Activated CD4-positive, CD25-positive, alpha-beta regulatory T cell treated with anti-CD3 and anti-CD28 coated beads, Interleukin-2, amount 50 U/mL, for 72 hours (primary cell): ENCODE results near the gene SCAMP1.
"Not testable (repeated sequence)": the region's sequence is repeated elsewhere in the genome, so short reads cannot be mapped to it uniquely, and the experiment has no call there.

Source experiments
- DNase-seq: peaks from one replicate; pipeline ENCODE4 v3.0.0; 2021

The SCAMP1 gene

DNA sequence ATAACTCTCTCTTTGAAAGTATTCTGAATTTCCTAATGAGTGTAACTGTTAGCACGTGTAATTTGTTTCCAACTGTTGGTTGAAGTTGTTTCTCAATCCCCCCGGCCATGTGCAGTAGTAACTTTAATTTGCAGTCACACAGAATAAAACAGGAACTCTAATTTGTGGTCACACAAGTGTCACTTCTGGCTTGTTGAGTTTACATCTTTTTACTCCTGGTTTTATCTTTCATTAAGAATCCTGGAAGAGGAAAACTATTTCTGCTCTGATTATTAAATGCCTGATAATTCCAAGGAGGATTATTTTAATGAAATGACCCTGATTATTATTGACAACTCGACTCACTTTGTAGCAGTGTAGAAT, 1.2 kb downstream of the SCAMP1 start:
- no peak for DNase-seq

- DNase-seq = no peak
These were observed 1.8 kb downstream of the SCAMP1 start for GRCh38 chr5:78362220-78362619.

- no peak for DNase-seq
These were observed 3.6 kb downstream of the SCAMP1 start for GRCh38 chr5:78364005-78364404.

DNA sequence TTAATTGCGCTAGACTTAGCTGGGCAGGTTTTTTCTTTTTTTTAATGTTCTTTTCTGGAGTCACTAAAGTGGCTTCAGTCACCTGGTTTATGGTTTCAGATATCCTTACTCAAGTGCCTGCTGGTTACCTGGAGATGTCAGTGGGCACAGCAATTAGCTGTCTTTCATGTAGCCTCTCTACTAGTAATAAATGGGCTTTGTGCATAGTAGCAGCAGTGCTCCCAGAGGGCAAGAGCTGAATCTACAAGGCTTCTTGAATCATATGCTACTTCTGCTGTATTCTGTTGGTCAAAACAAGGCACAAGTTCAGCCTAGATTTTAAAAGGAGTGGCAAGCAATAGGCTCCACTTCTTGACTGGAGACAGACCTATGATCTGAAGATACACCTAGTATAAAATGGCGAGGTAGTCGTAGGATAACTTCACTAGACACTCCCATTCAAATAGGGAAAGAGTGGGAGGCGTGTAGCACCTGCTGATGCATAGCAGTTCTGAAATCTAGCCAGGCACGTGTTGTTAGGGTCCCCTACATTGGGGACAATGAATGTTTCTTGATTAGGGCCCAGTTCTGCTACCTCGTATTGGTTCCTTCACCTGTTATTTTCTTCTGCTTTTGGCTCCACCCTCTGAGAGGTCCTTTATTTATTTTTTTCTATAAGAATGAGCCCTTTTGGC, 7.0 kb downstream of the SCAMP1 start:
- no peak for DNase-seq

DNA sequence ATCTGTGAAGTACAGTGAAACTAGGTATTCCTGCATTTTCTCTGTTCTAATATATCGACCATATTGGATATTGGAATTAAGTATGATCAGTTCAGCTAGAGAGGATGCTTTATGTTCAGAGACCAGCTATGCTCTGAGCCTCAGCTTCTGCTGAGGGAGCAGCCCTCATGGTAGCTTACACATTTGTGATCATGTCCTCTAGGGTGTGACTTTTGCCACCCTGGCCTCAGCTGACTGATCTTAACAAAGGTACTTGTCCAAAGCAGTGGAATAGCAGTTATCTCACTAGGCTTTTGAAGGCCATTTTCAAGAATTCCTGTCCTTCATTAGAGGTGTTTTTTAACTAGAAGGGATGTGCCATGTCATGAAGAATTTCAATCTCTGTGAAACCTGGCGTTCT, 9.3 kb downstream of the SCAMP1 start:
- DNase-seq = no peak

DNA sequence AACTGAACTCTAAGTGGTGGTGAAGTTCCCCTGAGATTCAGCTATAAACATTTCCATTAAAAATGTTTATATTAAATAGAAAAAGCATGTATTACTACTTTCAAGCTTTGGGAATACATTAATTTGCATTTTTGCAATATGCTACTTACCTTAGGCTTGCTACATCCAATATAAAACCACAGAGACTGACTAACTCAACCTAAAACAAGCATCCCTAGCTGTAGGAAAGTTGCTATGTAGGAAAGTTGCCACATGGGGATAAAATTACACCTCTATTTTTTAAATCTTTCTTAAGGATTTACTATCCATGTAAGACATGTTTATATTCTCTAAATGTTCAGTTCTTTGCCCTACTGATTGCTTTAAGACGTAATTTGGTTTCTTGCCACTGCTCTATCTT, 12.8 kb downstream of the SCAMP1 start:
- no peak for DNase-seq

- no peak for DNase-seq
These were observed 15.9 kb downstream of the SCAMP1 start for GRCh38 chr5:78376315-78376714.

DNA sequence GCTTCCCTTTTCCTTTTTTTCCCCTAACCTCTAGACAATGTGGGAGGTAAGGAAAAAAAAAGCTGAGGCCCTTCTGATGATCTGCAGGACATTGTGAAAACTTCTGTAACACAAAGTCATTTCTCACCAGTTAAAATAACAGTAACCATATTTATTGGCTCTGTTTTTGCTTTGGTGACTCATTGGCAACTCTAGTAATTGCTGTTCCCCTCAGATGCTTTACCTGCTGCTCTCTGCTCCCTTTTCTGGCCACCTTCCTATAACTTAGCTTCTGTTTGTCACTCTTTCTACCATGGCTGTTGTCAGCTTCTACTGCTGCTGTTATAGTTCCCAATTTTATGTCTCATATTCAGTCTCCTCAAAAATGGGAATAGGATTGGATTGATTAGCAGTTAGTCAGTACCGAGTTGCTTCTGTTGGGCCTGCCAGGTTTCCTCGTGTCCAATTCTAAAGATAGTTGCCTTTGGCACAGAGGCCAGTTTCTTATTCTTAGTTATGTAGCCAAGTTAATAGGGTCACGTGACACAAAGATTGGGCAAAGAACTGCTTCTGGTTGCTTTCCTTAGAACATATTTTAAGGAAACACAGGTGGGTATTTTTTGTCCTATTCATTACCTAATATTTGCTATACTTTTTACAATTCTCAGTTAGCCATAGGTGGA, 16.8 kb downstream of the SCAMP1 start:
- no peak for DNase-seq

DNA sequence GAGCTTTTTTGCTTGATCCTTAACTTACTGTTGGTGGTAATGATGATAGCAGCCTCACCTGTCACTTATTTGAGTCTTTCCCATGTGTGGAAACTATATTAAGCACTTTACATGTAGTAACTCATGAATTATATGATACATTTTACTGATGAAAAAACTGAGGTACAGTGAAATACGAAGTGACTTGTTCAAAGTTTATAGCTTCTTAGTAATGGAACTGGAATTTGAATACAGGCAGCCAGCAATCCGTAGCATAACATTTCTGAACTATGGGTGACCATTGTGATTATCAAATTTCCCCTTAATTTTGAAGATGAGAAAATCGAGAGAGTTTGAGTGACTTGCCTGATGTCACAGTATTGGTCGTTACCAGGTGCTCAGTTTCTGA, 17.3 kb downstream of the SCAMP1 start:
- no peak for DNase-seq

- DNase-seq = no peak
These were observed 27.2 kb downstream of the SCAMP1 start for GRCh38 chr5:78387468-78388153.

GRCh38 chr5:78391357-78391756, 30.9 kb downstream of the SCAMP1 start:
- DNase-seq = not testable (repeated sequence)

- no peak for DNase-seq
These were observed 37.4 kb downstream of the SCAMP1 start for GRCh38 chr5:78397831-78398230.

DNA sequence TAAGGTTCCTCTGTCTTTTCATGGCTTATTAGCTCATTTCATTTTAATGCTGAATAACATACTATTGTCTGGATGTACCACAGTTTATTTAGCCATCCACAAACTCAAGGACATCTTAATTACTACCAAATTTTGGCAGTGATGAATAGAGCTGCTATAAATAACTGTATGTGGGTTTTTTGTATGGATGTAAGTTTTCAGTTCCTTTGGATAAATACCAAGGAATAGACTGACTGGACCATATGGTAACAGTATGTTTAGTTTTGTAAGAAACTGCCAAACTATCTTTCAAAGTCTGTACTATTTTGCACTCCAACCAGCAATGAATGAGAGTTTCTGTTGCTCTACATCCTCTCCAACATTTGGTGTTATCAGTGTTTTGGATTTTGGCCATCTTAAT, 38.7 kb downstream of the SCAMP1 start:
- no peak for DNase-seq

DNA sequence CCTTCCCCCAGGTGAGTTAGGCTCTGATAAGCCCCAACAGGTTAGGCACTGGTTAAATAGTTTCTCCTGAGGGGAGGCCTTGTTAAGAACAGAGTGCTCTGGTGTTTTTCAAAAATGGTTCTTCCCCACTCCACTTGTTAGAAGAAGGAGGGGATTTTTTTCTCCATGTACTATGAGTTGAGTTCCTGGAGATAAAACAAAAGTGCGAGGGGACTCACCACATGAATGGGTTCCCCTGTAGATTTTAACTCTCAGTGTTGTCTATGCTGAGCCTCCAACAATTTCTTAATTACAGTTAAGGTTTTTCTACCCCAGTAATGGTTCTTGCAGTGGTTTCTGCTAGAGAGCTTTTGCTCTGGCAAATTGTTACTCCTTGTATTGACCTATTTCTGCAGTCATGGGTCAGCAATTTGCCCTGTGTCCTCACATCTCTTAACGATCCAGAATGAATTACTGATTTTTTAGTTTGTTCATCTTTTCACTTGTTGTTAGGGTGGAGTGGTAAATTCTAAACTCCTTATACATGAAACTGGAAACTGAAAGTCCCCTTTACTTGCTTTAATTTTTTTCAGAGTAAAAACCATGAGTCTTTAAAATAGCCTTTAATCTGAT, 44.4 kb downstream of the SCAMP1 start:
- DNase-seq = no peak

GRCh38 chr5:78405829-78406750, 45.7 kb downstream of the SCAMP1 start:
- DNase-seq = no peak

DNA sequence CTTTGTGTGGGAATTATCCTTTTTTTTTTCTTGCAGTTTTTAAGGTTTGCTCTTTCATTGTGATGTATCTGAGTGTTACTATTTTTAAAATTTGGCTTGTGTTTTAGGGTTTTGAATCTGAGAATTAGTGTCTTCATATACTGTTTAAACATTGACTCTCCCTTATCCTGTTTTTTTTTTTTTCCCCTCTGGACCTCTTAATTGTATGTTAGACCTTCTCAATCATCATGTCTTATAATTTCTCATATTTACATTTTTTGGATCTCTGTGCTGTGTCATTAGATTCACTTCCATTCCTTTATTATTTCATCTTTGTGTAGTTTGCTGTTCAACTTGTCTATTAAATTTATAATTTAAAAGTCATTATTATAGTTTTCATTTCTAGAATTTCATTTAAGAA, 47.0 kb downstream of the SCAMP1 start:
- no peak for DNase-seq

DNA sequence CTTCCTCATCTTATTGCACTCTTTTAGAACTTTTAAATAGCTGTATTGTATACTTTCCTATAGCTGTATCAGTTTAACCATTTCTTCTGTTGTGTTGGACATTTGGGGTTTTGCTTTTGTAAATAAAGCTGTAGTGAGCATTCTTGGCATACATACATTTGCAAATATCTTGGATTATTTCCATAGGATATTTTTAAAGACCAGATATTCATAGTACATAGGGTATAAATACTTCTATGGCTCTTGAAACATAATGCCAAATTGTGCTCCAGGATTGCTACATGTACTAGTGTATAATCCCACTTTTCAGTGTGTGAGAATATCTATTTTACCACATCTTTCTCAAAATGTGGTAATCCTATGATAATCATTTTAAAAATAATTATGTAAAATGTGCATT, 51.2 kb downstream of the SCAMP1 start:
- DNase-seq = no peak

DNA sequence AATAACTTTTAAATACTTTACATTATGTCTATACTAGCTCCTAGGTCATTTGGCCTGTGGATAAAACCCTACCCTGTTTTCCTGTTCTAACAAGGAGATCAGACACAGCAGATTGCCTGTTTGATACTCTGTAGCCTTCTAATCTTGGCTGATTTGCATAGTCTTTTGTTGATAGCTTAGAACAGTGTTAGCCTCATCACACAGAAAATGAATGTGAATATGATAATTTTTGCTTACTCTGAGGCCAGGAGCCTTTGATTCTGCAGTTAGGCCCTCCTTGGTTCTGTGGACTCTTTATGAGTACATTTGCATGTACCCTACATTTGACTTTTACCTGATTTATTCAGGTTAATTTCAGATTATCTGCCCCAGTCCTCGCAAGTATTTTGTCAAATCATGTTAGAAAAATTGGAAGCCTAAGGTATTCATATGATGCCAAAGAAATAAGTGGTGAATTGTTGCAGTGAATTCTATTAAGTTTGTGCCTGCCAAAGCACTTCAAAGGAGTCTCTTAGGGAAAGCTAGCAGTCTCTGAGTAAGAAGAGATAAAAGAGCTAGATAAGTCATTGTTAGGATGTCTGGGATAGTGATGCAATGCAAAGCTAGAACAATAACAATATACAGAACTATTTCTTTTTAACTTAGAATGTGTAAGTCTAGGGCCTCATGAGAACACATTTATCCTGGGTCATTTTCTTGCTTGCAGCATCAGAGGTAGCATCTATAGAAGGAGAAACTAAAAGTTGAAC, 56.4 kb downstream of the SCAMP1 start:
- DNase-seq = no peak

DNA sequence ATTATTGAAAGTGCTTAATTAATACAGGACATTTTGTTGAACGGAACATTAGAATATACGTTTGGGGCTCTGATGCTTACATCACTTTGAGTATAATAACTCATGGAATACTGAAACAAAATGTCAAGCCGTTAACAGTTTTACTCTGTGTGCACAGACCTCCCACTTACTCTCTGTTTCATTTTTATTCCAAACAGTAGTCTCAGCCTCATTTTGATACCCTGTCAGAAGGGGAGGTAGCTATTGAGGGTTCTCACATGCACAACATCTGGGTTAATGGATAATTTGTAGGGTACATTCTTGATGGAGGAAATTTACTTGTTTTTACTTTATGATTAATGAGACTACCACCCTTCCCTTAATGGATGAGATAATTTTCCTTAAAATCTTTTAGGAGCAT, 59.0 kb downstream of the SCAMP1 start:
- DNase-seq = no peak

DNA sequence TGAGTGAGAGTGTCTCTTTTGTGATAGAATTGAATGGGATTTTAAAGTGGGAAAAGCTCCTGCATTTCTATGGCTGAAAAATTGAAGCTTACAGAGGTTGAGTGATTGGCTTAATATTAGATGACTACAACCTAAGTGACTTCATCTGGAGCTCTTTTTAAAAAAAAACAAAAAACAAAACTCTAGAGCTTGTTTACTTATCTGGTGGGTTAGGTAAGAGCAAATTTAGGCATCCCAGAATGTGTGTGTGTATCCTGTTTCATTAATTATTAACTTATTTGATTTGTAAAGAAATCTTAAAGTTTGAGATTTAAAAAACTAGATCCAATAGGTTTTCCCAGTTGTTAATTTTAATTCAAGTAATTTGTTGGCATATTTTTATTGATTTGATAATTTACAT, 60.1 kb downstream of the SCAMP1 start:
- no peak for DNase-seq

GRCh38 chr5:78424665-78425064, 64.2 kb downstream of the SCAMP1 start:
- no peak for DNase-seq

- DNase-seq = no peak
These were observed 69.0 kb downstream of the SCAMP1 start for GRCh38 chr5:78429332-78429980.
